WTC11 (cell line): ENCODE results near the gene RAB8B. TPM values are rescaled to one million over a fixed set of nuclear protein-coding genes. Genes with fewer than 3 reads are reported as not detected.
A peak's percentile ranks its signal among the peaks of the same experiment; 100 is the strongest.
"Not testable (repeated sequence)": the region's sequence is repeated elsewhere in the genome, so short reads cannot be mapped to it uniquely, and the experiment has no call there.

ENCODE experiments used
- ATAC-seq: fragments of 200-7000 bp; cut with Tn5 transposase; 2 replicates; pipeline ENCODE4 v1.10.0; 2021; ENCODE audit warnings: mild to moderate bottlenecking, moderate library complexity
- CTCF ChIA-PET: fragments of 300-600 bp; sonication (Branson Sonifier 250); formaldehyde crosslinking; loops from one replicate; lab custom pipeline; 2021; ENCODE audit warnings: antibody characterized with exemption; lab: Charles Lee
- POLR2A ChIA-PET: fragments of 350-600 bp; sonication (Branson Sonifier 250); formaldehyde crosslinking; loops from one replicate; lab custom pipeline; 2021; ENCODE audit warnings: antibody characterized with exemption; lab: Charles Lee
- DNase-seq: peaks from one replicate; pipeline ENCODE4 v3.0.0; 2021; ENCODE audit warnings: low spot score
- H3K27ac Mint-ChIP-seq: 2 replicates; pipeline ENCODE4 v1.8.0; 2021; ENCODE audit warnings: mixed read lengths
- H3K27me3 Mint-ChIP-seq: 2 replicates; pipeline ENCODE4 v1.8.0; 2021; ENCODE audit warnings: low read depth, mild to moderate bottlenecking, moderate library complexity, mixed read lengths
- H3K36me3 Mint-ChIP-seq: 2 replicates; pipeline ENCODE4 v1.8.0; 2021; ENCODE audit warnings: mixed read lengths
- H3K4me1 Mint-ChIP-seq: 2 replicates; pipeline ENCODE4 v1.8.0; 2022; ENCODE audit warnings: mixed read lengths
- H3K4me3 Mint-ChIP-seq: 2 replicates; pipeline ENCODE4 v1.8.0; 2021; ENCODE audit warnings: mild to moderate bottlenecking, moderate library complexity, mixed read lengths
- H3K9me3 Mint-ChIP-seq: 2 replicates; pipeline ENCODE4 v1.8.0; 2021; ENCODE audit warnings: mixed read lengths
- ARID4B ChIP-seq: sonication (generic); formaldehyde crosslinking; IDR thresholded peaks from 2 replicates; pipeline ENCODE4 v1.8.0; 2023; ENCODE audit warnings: missing genetic modification reagents, mild to moderate bottlenecking, borderline replicate concordance
- ATF1 ChIP-seq: sonication (generic); formaldehyde crosslinking; IDR thresholded peaks from 2 replicates; pipeline ENCODE4 v1.8.1; 2023; ENCODE audit warnings: mild to moderate bottlenecking, moderate library complexity, missing genetic modification reagents
- ELF4 ChIP-seq: sonication (generic); formaldehyde crosslinking; IDR thresholded peaks from 2 replicates; pipeline ENCODE4 v1.8.1; 2022; ENCODE audit warnings: low read depth, mild to moderate bottlenecking, moderate library complexity, missing genetic modification reagents
- NFE2L1 ChIP-seq: sonication (generic); formaldehyde crosslinking; IDR thresholded peaks from 2 replicates; pipeline ENCODE4 v1.8.1; 2023; ENCODE audit warnings: missing genetic modification reagents
- SP1 ChIP-seq: sonication (generic); formaldehyde crosslinking; conservative IDR thresholded peaks from 2 replicates; pipeline ENCODE4 v1.8.1; 2022; ENCODE audit warnings: missing genetic modification reagents
- STAT6 ChIP-seq: sonication (generic); formaldehyde crosslinking; conservative IDR thresholded peaks from 2 replicates; pipeline ENCODE4 v1.8.1; 2023; ENCODE audit warnings: mild to moderate bottlenecking, low read depth, missing genetic modification reagents, moderate library complexity
- TCF7 ChIP-seq: sonication (generic); formaldehyde crosslinking; IDR thresholded peaks from 2 replicates; pipeline ENCODE4 v1.8.0; 2022; ENCODE audit warnings: mild to moderate bottlenecking, low read depth, missing genetic modification reagents, moderate library complexity
- ZNF423 ChIP-seq: fragments of 250-450 bp; sonication (Bioruptor Pico); IDR thresholded peaks from 2 replicates; pipeline ENCODE4 v2.1.2; 2022; ENCODE audit warnings: mild to moderate bottlenecking, moderate library complexity
- total RNA-seq: library from RNA; stranded (reverse); gene quantifications from 3 replicates; pipeline ENCODE4 v1.2.3, GENCODE V29; 2021
- TF ChIP-seq, protein P1 (sequence below): sonication (generic); formaldehyde crosslinking; IDR thresholded peaks from 2 replicates; pipeline ENCODE4 v1.8.1; 2023; ENCODE audit warnings: mild to moderate bottlenecking, missing genetic modification reagents, moderate library complexity
- TF ChIP-seq, protein P2 (sequence below): fragments of 250-450 bp; sonication (Bioruptor Pico); IDR thresholded peaks from 2 replicates; pipeline ENCODE4 v1.9.0; 2021; ENCODE audit warnings: mild to moderate bottlenecking
- TF ChIP-seq, protein P3 (sequence below): fragments of 250-450 bp; sonication (Bioruptor Pico); IDR thresholded peaks from 2 replicates; pipeline ENCODE4 v1.9.0; 2021; ENCODE audit warnings: moderate library complexity, mild to moderate bottlenecking, inconsistent platforms, borderline replicate concordance

RAB8B gene
- total RNA-seq, 1 experiment from 2014 or later, result 32.5 TPM

DNA sequence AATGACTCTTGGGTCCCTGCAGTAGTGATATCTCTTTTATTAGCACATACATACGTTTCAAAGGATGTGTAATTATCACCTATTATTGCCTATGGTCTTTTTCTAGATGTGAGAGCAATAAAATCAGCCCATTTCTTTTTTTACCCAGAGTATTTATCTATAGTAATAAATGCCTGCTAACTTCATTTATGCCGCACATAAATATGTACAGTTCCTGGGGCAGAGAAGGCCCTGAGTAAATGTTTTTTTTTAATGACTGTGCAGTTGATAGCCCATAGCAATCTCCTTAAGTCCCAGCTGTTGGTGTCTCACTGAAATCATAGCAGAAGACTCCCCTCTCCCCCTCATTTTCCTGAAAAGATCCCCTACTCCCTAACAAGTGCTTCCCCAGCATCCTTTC lies 16.7 kb downstream of the RAB8B start:
- ChIA-PET CTCF (no interaction called here), POLR2A (no interaction called here)
- DNase-seq, result no peak
- TF ChIP-seq, protein P1, sequence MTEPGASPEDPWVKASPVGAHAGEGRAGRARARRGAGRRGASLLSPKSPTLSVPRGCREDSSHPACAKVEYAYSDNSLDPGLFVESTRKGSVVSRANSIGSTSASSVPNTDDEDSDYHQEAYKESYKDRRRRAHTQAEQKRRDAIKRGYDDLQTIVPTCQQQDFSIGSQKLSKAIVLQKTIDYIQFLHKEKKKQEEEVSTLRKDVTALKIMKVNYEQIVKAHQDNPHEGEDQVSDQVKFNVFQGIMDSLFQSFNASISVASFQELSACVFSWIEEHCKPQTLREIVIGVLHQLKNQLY (CRISPR knock-in tag), result no peak
- TF ChIP-seq, protein P2, sequence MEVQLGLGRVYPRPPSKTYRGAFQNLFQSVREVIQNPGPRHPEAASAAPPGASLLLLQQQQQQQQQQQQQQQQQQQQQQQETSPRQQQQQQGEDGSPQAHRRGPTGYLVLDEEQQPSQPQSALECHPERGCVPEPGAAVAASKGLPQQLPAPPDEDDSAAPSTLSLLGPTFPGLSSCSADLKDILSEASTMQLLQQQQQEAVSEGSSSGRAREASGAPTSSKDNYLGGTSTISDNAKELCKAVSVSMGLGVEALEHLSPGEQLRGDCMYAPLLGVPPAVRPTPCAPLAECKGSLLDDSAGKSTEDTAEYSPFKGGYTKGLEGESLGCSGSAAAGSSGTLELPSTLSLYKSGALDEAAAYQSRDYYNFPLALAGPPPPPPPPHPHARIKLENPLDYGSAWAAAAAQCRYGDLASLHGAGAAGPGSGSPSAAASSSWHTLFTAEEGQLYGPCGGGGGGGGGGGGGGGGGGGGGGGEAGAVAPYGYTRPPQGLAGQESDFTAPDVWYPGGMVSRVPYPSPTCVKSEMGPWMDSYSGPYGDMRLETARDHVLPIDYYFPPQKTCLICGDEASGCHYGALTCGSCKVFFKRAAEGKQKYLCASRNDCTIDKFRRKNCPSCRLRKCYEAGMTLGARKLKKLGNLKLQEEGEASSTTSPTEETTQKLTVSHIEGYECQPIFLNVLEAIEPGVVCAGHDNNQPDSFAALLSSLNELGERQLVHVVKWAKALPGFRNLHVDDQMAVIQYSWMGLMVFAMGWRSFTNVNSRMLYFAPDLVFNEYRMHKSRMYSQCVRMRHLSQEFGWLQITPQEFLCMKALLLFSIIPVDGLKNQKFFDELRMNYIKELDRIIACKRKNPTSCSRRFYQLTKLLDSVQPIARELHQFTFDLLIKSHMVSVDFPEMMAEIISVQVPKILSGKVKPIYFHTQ (CRISPR knock-in tag), result no peak
- TF ChIP-seq SP1 (no peak), ELF4 (no peak), TCF7 (CRISPR knock-in tag) (no peak)
- ATAC-seq, result no peak
- no peaks in the 10 kb centered on the region for H3K27me3 Mint-ChIP-seq
- H3K27ac Mint-ChIP-seq, result no peak overlapping the region
- H3K4me3 Mint-ChIP-seq, result no peak overlapping the region
- H3K4me1 Mint-ChIP-seq, result peaks cover 31% of the 10 kb centered on the region
- H3K9me3 Mint-ChIP-seq, result no peaks in the 10 kb centered on the region
- H3K36me3 Mint-ChIP-seq, result no peaks in the 10 kb centered on the region; the same call in 1 of the 2 replicates

DNA sequence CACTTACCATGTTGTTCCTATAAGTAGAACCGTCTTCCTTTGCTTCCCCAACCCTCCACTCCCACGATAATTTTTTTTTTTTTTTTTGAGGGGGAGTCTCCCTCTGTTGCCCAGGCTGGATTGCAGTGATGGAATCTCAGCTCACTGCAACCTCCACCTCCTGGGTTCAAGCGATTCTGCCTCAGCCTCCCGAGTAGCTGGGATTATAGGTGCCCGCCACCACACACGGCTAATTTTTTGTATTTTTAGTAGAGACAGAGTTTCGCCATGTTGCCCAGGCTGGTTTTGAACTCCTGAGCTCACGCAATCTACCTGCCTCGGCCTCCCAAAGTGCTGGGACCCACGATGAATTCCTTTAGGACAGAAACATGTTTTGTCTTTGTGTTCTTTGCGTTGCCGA lies 19.4 kb downstream of the RAB8B start:
- peak overlapping the region; percentile 8; the same call in 1 of the 2 replicates for H3K27ac Mint-ChIP-seq
- H3K27me3 Mint-ChIP-seq, POLR2A ChIA-PET, H3K9me3 Mint-ChIP-seq, ATAC-seq, CTCF ChIA-PET, H3K36me3 Mint-ChIP-seq, H3K4me3 Mint-ChIP-seq, DNase-seq: not testable (repeated sequence)
- H3K4me1 Mint-ChIP-seq, result peaks cover 29% of the 10 kb centered on the region

GRCh38 chr15:63210151-63211091 lies 21.0 kb downstream of the RAB8B start:
- POLR2A ChIA-PET, result interaction anchor here (0.7 to 1.0 kb wide), 2 partner anchors 45 to 67 kb away, joined by 3 to 7 read pairs; partner anchors contain the start of gene APH1B
- peak; percentile 81 for ATAC-seq
- TF ChIP-seq ZNF423 (CRISPR knock-in tag) (0 out of 2 replicates have a peak, but pooled peaks have one; percentile 21), STAT6 (no peak)
- H3K27me3 Mint-ChIP-seq, result no peaks in the 10 kb centered on the region
- H3K4me3 Mint-ChIP-seq, result peak overlapping the region; percentile 2; the same call in 1 of the 2 replicates
- peaks cover 24% of the 10 kb centered on the region for H3K4me1 Mint-ChIP-seq
- no peaks in the 10 kb centered on the region for H3K9me3 Mint-ChIP-seq
- no peak for DNase-seq
- CTCF ChIA-PET, result interaction anchor here (1.2 to 1.5 kb wide), 5 partner anchors 12 to 53 kb away, joined by 3 to 5 read pairs (median 3); partner anchors contain the start of gene RPS27L
- no peaks in the 10 kb centered on the region for H3K36me3 Mint-ChIP-seq
- H3K27ac Mint-ChIP-seq, result peak overlapping the region; percentile 83

GRCh38 chr15:63211092-63211490 lies 21.7 kb downstream of the RAB8B start:
- ATAC-seq, result no peak
- ChIA-PET CTCF (interaction anchor here (1.2 to 1.5 kb wide), 5 partner anchors 13 to 53 kb away, joined by 3 to 5 read pairs (median 3); partner anchors contain the start of gene RPS27L), POLR2A (interaction anchor here (0.7 to 1.0 kb wide), 2 partner anchors 44 to 66 kb away, joined by 3 to 7 read pairs; partner anchors contain the start of gene APH1B)
- no peak for DNase-seq
- Mint-ChIP-seq H3K27me3 (no peaks in the 10 kb centered on the region), H3K4me1 (peaks cover 24% of the 10 kb centered on the region), H3K27ac (peak overlapping the region; percentile 26; the same call in 1 of the 2 replicates), H3K4me3 (no peak overlapping the region), H3K9me3 (no peaks in the 10 kb centered on the region), H3K36me3 (no peaks in the 10 kb centered on the region)
- no peak for TF ChIP-seq ARID4B (CRISPR knock-in tag)
- no peak for TF ChIP-seq ATF1 (CRISPR knock-in tag)
- TF ChIP-seq NFE2L1, result no peak
- TF ChIP-seq, protein P3, sequence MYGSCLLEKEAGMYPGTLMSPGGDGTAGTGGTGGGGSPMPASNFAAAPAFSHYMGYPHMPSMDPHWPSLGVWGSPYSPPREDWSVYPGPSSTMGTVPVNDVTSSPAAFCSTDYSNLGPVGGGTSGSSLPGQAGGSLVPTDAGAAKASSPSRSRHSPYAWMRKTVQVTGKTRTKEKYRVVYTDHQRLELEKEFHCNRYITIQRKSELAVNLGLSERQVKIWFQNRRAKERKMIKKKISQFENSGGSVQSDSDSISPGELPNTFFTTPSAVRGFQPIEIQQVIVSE (CRISPR knock-in tag), result no peak
